Neural progenitor cell (in vitro differentiated cells): ENCODE results near the gene SMYD3. TPM values are rescaled to one million over a fixed set of nuclear protein-coding genes. Genes with fewer than 3 reads are reported as not detected.

Source experiments
- DNase-seq: peaks from one replicate; pipeline ENCODE4 v3.0.0-alpha.2; 2016; ENCODE audit warnings: low spot score
- H2AFZ ChIP-seq: fragments of 200-600 bp; sonication (generic); replicated peaks from 2 replicates; pipeline ENCODE4 v1.6.1; 2016; ENCODE audit warnings: antibody characterized with exemption
- H3F3A ChIP-seq: fragments of 200-600 bp; sonication (generic); 2 replicates; pipeline ENCODE4 v1.6.1; 2016; ENCODE audit warnings: antibody characterized with exemption, low read depth
- H3K27ac ChIP-seq: fragments of 200-600 bp; sonication (generic); 2 replicates; pipeline ENCODE4 v1.5.1; 2016; ENCODE audit warnings: mild to moderate bottlenecking
- H3K27me3 ChIP-seq: fragments of 200-600 bp; sonication (generic); 2 replicates; pipeline ENCODE4 v1.6.1; 2016; ENCODE audit warnings: mild to moderate bottlenecking, moderate library complexity
- H3K36me3 ChIP-seq: fragments of 200-600 bp; sonication (generic); 2 replicates; pipeline ENCODE4 v1.5.1; 2016
- H3K4me1 ChIP-seq: fragments of 200-600 bp; sonication (generic); 2 replicates; pipeline ENCODE4 v1.6.1; 2016; ENCODE audit warnings: mixed run types
- H3K4me2 ChIP-seq: fragments of 200-600 bp; sonication (generic); 2 replicates; pipeline ENCODE4 v1.6.1; 2016
- H3K4me3 ChIP-seq: fragments of 200-600 bp; sonication (generic); 2 replicates; pipeline ENCODE4 v1.5.1; 2016
- H3K79me2 ChIP-seq: fragments of 200-600 bp; sonication (generic); 2 replicates; pipeline ENCODE4 v1.6.1; 2016; ENCODE audit warnings: low read depth
- H3K9ac ChIP-seq: fragments of 200-600 bp; sonication (generic); 2 replicates; pipeline ENCODE4 v1.6.1; 2016
- H3K9me3 ChIP-seq: fragments of 200-600 bp; sonication (generic); 2 replicates; pipeline ENCODE4 v1.5.1; 2016; ENCODE audit warnings: low read depth
- H4K20me1 ChIP-seq: fragments of 200-600 bp; sonication (generic); 2 replicates; pipeline ENCODE4 v1.6.1; 2016; ENCODE audit warnings: low read depth
- H3K27ac Mint-ChIP-seq: 3 replicates; pipeline ENCODE4 v1.8.0; 2021; ENCODE audit warnings: mixed read lengths
- H3K27me3 Mint-ChIP-seq: 2 replicates; pipeline ENCODE4 v1.8.0; 2022; ENCODE audit warnings: low read depth, mild to moderate bottlenecking, inconsistent platforms, moderate library complexity, mixed read lengths; ENCODE audit not compliant: insufficient read depth
- H3K36me3 Mint-ChIP-seq: 3 replicates; pipeline ENCODE4 v1.8.0; 2021; ENCODE audit warnings: mixed read lengths
- H3K4me1 Mint-ChIP-seq: 3 replicates; pipeline ENCODE4 v1.8.0; 2021; ENCODE audit warnings: mixed read lengths
- H3K4me3 Mint-ChIP-seq: 3 replicates; pipeline ENCODE4 v1.8.0; 2021; ENCODE audit warnings: mild to moderate bottlenecking, moderate library complexity, mixed read lengths
- H3K9me3 Mint-ChIP-seq: 3 replicates; pipeline ENCODE4 v1.8.0; 2020; ENCODE audit warnings: mixed read lengths
- EZH2 ChIP-seq: fragments of 200-600 bp; sonication (generic); IDR thresholded peaks from 2 replicates; pipeline ENCODE4 v1.6.1; 2017; ENCODE audit warnings: antibody characterized with exemption, mild to moderate bottlenecking, moderate library complexity
- EZH2phosphoT487 ChIP-seq: fragments of 200-600 bp; sonication (generic); IDR thresholded peaks from 2 replicates; pipeline ENCODE4 v1.6.1; 2017; ENCODE audit warnings: antibody characterized with exemption
- total RNA-seq: library from RNA; depleted of rRNA; stranded (reverse); fragments of >200 nt; gene quantifications from 2 replicates; pipeline ENCODE4 v1.2.3, GENCODE V29; 2015; ENCODE audit warnings: low replicate concordance
- TF ChIP-seq, protein P1 (sequence below): fragments of 200-600 bp; sonication (generic); IDR thresholded peaks from 2 replicates; pipeline ENCODE4 v1.5.1; 2017; ENCODE audit warnings: antibody characterized with exemption, mild to moderate bottlenecking

SMYD3 gene
- total RNA-seq, 1 donor from 2014 or later: 43.2 TPM

DNA sequence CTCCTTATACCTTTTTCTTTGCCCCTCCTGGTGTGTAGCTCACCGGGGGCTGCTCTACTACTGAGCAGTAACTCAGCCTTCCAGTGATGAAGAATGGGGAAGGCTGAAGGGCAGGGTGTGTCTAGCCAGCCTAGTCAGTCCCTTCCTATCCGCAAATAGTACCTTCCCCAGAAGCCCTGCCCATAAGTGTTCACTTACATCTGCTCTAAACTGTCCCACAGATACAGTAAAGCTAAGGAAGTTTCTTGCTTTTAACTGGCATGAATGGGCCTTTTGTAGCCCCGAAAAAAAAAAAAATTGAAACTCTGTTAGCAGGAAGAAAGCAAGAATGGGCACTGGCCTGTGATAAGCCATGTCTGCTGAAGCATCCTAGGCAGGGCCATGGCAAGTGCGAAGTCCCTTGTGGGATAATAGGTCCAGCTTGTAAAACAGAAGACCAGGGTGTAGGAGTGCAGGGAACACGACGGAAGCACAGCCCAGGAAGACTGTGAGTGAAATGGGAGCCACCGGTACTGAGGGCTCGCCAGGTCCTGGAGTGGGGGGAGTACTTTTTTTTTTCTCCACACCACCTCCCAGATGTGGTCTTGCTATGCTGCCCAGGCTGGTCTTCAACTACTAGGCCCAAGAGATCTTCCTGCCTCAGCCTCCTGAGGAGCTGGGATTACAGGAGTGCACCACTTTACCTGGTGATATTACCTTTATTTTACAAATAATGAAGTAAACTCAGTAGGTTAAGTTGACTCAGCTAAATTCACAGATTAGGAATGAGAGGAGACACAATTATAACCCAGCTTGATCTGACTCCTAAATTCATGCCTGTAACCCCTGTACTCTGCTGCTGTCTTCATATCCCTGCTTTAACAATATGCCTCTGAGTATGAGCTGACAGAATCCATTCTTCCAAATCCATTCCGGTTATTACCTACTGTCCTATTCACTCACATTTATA lies 347.5 kb downstream of the SMYD3 start:
- peaks cover 19% of the 10 kb centered on the region for H3K4me1 ChIP-seq
- no peak overlapping the region for H3K27ac ChIP-seq
- TF ChIP-seq EZH2 (no peak), EZH2phosphoT487 (no peak)
- TF ChIP-seq, protein P1, sequence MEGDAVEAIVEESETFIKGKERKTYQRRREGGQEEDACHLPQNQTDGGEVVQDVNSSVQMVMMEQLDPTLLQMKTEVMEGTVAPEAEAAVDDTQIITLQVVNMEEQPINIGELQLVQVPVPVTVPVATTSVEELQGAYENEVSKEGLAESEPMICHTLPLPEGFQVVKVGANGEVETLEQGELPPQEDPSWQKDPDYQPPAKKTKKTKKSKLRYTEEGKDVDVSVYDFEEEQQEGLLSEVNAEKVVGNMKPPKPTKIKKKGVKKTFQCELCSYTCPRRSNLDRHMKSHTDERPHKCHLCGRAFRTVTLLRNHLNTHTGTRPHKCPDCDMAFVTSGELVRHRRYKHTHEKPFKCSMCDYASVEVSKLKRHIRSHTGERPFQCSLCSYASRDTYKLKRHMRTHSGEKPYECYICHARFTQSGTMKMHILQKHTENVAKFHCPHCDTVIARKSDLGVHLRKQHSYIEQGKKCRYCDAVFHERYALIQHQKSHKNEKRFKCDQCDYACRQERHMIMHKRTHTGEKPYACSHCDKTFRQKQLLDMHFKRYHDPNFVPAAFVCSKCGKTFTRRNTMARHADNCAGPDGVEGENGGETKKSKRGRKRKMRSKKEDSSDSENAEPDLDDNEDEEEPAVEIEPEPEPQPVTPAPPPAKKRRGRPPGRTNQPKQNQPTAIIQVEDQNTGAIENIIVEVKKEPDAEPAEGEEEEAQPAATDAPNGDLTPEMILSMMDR: no peak
- H4K20me1 ChIP-seq: no peaks in the 10 kb centered on the region
- H3K79me2 ChIP-seq: no peaks in the 10 kb centered on the region
- no peaks in the 10 kb centered on the region for H3K36me3 ChIP-seq
- no peaks in the 10 kb centered on the region for H3K27me3 ChIP-seq
- peaks cover 2% of the 10 kb centered on the region for H3K4me1 Mint-ChIP-seq
- H3K4me3 ChIP-seq: no peak overlapping the region
- DNase-seq: no peak
- no peaks in the 10 kb centered on the region for H3F3A ChIP-seq
- H2AFZ ChIP-seq: no peak overlapping the region
- no peaks in the 10 kb centered on the region for H3K9me3 ChIP-seq
- H3K36me3 Mint-ChIP-seq: no peaks in the 10 kb centered on the region
- no peak overlapping the region for H3K9ac ChIP-seq
- no peak overlapping the region for H3K4me2 ChIP-seq
- H3K9me3 Mint-ChIP-seq: no peaks in the 10 kb centered on the region
- H3K4me3 Mint-ChIP-seq: no peak overlapping the region
- H3K27ac Mint-ChIP-seq: no peak overlapping the region
- H3K27me3 Mint-ChIP-seq: no peaks in the 10 kb centered on the region

DNA sequence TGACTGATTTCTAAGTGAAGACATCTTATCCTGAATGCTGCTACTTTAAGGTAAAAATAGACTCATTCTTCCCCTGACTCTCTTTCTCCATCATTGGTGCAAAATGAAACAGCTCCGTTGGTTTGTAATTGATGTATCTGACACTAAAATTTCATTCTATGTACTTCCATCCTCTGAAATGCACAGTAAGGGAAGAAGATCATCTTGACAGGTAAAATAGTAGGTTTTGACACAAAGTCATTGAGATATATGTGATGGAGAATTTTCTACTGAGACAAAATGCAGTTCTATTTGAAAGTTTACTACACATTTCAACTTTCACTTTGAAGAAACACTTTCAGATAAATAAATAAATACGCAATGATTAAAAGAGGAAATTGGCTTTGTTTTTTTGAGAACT lies 348.9 kb downstream of the SMYD3 start:
- no peaks in the 10 kb centered on the region for H3K27me3 ChIP-seq
- H3K4me3 ChIP-seq: no peak overlapping the region
- Mint-ChIP-seq H3K9me3 (no peaks in the 10 kb centered on the region), H3K27ac (no peak overlapping the region), H3K4me3 (no peak overlapping the region), H3K27me3 (no peaks in the 10 kb centered on the region), H3K36me3 (no peaks in the 10 kb centered on the region), H3K4me1 (peaks cover 9% of the 10 kb centered on the region)
- H3K27ac ChIP-seq: no peak overlapping the region
- no peaks in the 10 kb centered on the region for H3K79me2 ChIP-seq
- no peaks in the 10 kb centered on the region for H4K20me1 ChIP-seq
- H3K9me3 ChIP-seq: no peaks in the 10 kb centered on the region
- H3K9ac ChIP-seq: no peak overlapping the region
- H3K4me2 ChIP-seq: no peak overlapping the region
- no peaks in the 10 kb centered on the region for H3F3A ChIP-seq
- no peak overlapping the region for H2AFZ ChIP-seq
- H3K36me3 ChIP-seq: no peaks in the 10 kb centered on the region
- no peak for DNase-seq
- no peak for TF ChIP-seq EZH2
- TF ChIP-seq, protein P1: no peak
- TF ChIP-seq EZH2phosphoT487: no peak
- H3K4me1 ChIP-seq: peaks cover 19% of the 10 kb centered on the region

- H3K27ac Mint-ChIP-seq: no peak overlapping the region
- H3K27me3 ChIP-seq: no peaks in the 10 kb centered on the region
- H3K79me2 ChIP-seq: no peaks in the 10 kb centered on the region
- no peaks in the 10 kb centered on the region for H3K9me3 Mint-ChIP-seq
- H3K36me3 Mint-ChIP-seq: no peaks in the 10 kb centered on the region
- no peaks in the 10 kb centered on the region for H3K36me3 ChIP-seq
- H3K4me3 ChIP-seq: no peak overlapping the region
- H3K4me3 Mint-ChIP-seq: no peak overlapping the region
- H3K4me2 ChIP-seq: no peak overlapping the region
- H3F3A ChIP-seq: no peaks in the 10 kb centered on the region
- H3K9me3 ChIP-seq: no peaks in the 10 kb centered on the region
- H3K27ac ChIP-seq: no peak overlapping the region
- H3K4me1 ChIP-seq: peaks cover 19% of the 10 kb centered on the region
- H2AFZ ChIP-seq: no peak overlapping the region
- TF ChIP-seq EZH2: no peak
- no peak for TF ChIP-seq EZH2phosphoT487
- TF ChIP-seq, protein P1: no peak
- H4K20me1 ChIP-seq: no peaks in the 10 kb centered on the region
- H3K9ac ChIP-seq: no peak overlapping the region
- no peaks in the 10 kb centered on the region for H3K27me3 Mint-ChIP-seq
- no peak for DNase-seq
- H3K4me1 Mint-ChIP-seq: peaks cover 9% of the 10 kb centered on the region
Observed at GRCh38 chr1:246157516-246157915, 349.6 kb downstream of the SMYD3 start.
